GM19238 (cell line): ENCODE data around the gene MUC5B.
"Not testable (repeated sequence)": the region's sequence is repeated elsewhere in the genome, so short reads cannot be mapped to it uniquely, and the experiment has no call there.

Source experiments
- DNase-seq: peaks from one replicate; pipeline ENCODE4 v3.0.0; 2011; ENCODE audit warnings: low spot score; ENCODE audit not compliant: insufficient read length

Gene MUC5B, protein sequence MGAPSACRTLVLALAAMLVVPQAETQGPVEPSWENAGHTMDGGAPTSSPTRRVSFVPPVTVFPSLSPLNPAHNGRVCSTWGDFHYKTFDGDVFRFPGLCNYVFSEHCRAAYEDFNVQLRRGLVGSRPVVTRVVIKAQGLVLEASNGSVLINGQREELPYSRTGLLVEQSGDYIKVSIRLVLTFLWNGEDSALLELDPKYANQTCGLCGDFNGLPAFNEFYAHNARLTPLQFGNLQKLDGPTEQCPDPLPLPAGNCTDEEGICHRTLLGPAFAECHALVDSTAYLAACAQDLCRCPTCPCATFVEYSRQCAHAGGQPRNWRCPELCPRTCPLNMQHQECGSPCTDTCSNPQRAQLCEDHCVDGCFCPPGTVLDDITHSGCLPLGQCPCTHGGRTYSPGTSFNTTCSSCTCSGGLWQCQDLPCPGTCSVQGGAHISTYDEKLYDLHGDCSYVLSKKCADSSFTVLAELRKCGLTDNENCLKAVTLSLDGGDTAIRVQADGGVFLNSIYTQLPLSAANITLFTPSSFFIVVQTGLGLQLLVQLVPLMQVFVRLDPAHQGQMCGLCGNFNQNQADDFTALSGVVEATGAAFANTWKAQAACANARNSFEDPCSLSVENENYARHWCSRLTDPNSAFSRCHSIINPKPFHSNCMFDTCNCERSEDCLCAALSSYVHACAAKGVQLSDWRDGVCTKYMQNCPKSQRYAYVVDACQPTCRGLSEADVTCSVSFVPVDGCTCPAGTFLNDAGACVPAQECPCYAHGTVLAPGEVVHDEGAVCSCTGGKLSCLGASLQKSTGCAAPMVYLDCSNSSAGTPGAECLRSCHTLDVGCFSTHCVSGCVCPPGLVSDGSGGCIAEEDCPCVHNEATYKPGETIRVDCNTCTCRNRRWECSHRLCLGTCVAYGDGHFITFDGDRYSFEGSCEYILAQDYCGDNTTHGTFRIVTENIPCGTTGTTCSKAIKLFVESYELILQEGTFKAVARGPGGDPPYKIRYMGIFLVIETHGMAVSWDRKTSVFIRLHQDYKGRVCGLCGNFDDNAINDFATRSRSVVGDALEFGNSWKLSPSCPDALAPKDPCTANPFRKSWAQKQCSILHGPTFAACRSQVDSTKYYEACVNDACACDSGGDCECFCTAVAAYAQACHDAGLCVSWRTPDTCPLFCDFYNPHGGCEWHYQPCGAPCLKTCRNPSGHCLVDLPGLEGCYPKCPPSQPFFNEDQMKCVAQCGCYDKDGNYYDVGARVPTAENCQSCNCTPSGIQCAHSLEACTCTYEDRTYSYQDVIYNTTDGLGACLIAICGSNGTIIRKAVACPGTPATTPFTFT (N-terminal part only)

DNA sequence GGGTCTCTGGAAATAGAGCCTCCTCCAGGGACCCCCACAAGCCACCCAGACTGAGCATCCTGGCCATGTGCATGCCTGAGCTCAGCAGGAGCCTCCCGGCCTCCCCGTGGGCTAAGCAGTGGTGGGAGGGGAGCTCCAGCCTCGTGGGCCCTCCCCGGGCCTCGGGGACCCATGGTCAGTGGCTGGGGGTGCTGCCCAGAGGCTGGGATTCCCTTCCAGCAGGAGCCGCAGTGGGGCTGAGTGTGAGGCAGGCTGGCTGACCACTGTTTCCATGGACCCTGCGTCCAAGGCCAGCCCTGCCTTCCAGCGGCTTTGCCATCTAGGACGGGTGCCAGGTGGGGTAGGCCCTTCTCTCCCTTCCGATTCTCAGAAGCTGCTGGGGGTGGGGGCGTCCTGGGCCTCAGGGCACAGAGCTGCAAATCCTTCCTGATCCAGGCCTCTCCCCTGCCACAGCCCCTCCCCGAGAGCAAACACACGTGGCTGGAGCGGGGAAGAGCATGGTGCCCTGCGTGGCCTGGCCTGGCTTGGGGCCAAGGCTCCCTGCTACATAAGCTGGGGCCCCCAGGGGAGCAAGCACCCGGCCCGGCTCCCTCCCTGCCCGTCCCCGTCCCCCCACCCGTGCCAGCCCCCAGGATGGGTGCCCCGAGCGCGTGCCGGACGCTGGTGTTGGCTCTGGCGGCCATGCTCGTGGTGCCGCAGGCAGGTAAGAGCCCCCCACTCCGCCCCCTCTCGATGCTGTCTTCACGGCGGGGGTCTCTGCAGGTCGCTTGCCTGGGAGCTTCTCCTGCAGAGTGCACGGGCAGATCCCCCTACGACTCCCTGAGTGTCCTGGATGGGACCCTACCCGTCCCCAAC lies at the start of gene MUC5B:
Gene MUC5B, plus strand, starts transcription at position 576 of the 855 bp plus-strand sequence. Its CDS starts 58 bp downstream, at position 634.
- DNase-seq = no peak

DNA sequence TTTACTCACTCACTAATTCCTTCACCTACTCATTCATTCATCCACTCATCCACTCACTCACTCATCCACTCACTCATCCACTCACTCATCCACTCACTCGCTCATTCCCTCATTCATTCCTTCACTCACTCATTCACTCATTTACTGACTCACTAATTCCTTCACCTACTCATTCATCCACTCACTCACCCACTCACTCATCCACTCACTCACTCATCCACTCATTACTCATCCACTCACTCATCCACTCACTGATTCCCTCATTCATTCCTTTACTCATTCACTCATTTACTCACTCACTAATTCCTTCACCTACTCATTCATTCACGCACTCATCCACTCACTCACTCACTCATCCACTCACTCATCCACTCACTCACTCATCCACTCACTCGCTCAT lies 49.5 kb upstream of the MUC5B start:
- DNase-seq = not testable (repeated sequence)

- no peak for DNase-seq
These were observed 48.2 kb upstream of the MUC5B start for GRCh38 chr11:1174441-1175370.

DNA sequence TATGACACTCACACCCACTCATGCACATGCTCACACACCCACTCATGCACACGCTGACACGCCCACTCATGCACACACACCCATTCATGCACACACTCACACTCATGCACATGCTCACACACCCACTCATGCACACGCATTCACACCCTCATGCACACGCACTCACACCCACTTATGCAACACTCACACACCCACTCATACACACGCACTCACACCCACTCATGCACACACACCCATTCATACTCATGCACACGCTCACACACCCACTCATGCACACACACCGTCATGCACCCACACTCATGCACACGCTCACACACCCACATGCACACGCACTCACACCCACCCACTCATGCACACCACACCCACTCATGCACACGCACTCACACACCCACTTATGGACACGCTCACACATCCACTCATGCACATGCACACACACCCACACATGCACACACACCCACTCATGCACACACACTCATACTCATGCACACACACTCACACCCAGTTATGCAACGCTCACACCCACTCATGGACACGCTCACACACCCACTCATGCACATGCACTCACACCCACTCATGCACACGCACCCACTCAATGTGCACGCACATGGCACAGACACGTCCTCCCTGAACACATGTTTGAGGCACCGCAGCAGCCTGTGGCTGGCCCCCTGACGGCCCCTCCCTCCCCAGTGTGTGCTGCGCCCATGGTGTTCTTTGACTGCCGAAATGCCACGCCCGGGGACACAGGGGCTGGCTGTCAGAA lies 47.2 kb upstream of the MUC5B start:
- no peak for DNase-seq

GRCh38 chr11:1176224-1177019 lies 46.4 kb upstream of the MUC5B start:
- no peak for DNase-seq

- no peak for DNase-seq
These were observed 45.7 kb upstream of the MUC5B start for GRCh38 chr11:1177020-1177770.

DNA sequence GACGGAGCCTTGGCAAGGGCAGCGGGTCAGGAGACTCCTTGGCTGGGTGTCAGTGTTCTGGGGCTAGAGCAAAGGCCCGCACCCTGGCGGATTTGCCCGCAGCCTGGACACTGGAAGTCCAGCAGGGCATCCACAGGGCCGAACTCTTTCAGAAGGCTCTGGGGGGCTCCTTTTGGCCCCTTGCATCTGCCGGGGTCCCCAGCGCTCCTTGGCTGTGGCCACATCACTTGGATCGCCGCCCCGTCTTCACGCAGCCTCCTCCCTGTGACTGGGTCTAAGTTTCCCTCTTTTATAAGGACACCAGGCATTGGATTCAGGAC lies 45.1 kb upstream of the MUC5B start:
- no peak for DNase-seq

DNA sequence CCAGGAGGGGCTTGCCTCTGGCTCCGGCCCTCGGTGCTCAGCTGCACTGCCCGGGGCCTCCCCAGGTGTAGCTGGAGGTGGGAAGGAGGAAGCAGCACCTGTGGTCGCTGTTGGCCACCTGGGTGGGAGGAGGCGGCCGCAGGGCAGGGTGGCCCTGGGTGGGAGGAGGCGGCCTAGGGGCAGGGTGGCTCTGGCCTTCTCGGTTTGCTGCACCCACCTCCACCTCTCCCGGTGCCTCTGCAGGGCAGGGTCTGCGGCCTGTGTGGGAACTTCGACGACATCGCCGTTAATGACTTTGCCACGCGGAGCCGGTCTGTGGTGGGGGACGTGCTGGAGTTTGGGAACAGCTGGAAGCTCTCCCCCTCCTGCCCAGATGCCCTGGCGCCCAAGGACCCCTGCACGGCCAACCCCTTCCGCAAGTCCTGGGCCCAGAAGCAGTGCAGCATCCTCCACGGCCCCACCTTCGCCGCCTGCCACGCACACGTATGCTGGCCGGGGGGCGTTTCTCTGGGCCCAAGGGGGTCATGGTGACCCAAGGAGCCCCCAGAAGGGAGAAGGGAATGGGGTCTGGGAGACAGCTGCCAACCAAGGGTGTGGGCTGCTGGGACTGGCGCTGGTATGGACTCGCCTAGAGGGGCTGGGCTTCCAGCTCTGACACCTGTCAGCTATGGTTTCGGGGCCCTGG lies 44.5 kb upstream of the MUC5B start:
- DNase-seq = no peak

DNA sequence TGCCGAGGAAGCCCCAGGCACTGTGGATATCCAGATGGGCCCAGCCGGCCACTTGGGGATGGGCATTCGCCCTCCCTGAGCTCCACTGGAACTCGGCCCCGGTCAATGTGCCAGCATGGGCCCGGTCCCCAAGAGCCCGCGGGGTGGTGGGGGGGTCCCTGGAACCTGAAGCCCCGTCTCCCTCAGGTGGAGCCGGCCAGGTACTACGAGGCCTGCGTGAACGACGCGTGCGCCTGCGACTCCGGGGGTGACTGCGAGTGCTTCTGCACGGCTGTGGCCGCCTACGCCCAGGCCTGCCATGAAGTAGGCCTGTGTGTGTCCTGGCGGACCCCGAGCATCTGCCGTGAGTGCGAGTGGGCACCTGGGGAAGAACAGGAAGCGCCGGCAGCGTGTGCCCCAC lies 44.0 kb upstream of the MUC5B start:
- DNase-seq = no peak

DNA sequence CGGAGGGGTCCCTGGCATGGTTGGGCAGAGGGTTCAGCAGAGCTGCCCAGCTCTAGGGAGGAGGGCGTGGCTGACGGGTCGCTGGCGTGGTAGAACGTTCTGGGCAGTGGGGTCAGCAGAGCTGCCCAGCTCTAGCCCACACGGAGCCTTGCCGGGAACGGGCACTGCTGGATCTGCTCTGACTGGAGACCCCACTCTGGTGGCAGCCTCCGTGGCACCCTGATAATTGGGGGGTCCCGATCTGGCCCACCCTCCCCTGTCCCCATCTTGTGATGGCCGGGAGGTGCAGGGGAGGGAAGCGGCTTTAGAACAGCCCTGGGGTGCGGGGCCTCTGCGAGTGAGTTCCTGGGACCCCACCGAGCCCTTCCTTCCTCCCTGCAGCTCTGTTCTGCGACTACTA lies 43.2 kb upstream of the MUC5B start:
- DNase-seq = no peak

DNA sequence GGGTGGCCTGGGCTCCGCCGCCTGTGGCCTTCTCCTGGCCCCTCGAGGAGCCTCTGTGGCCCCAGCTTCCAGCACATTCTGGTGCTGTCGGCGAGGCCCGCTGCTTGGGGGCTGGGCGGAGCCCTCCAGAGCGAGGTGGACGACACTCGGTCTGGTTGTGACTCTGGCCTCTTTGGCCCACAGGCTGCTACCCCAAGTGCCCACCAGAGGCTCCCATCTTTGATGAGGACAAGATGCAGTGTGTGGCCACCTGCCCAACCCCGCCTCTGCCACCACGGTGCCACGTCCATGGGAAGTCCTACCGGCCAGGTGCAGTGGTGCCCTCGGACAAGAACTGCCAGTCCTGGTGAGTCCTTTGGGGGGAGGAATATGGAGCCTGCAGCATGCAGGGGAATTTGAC lies 42.7 kb upstream of the MUC5B start:
- DNase-seq = no peak

- DNase-seq = no peak
These were observed 41.9 kb upstream of the MUC5B start for GRCh38 chr11:1180947-1181391.

- DNase-seq = no peak
These were observed 41.4 kb upstream of the MUC5B start for GRCh38 chr11:1181420-1181819.

- no peak for DNase-seq
These were observed 40.9 kb upstream of the MUC5B start for GRCh38 chr11:1181853-1182535.

- not testable (repeated sequence) for DNase-seq
These were observed 38.7 kb upstream of the MUC5B start for GRCh38 chr11:1184139-1184538.
